Activated CD8-positive, alpha-beta T cell treated with anti-CD3 and anti-CD28 coated beads, Interleukin-2, amount 10 ng/mL, durations not matched to agents 7 days and 5 days (primary cell): ENCODE data around the gene SATB2. TPM values are rescaled to one million over a fixed set of nuclear protein-coding genes. Genes with fewer than 3 reads are reported as not detected.
A peak's percentile ranks its signal among the peaks of the same experiment; 100 is the strongest.

Experiments used
- ATAC-seq: fragments of 150-1000 bp; cut with Tn5 transposase; one replicate; pipeline ENCODE4 v1.10.0; 2021; ENCODE audit warnings: moderate library complexity
- CTCF ChIA-PET: fragments of 350-600 bp; sonication (Branson Sonifier 250); formaldehyde crosslinking; loops from one replicate; lab custom pipeline; 2021; ENCODE audit warnings: antibody characterized with exemption; lab: Charles Lee
- POLR2A ChIA-PET: fragments of 350-600 bp; sonication (Branson Sonifier 250); formaldehyde crosslinking; loops from one replicate; lab custom pipeline; 2021; ENCODE audit warnings: antibody characterized with exemption; lab: Charles Lee
- DNase-seq: peaks from one replicate; pipeline ENCODE4 v3.0.0-alpha.2; 2020
- H3K27ac Mint-ChIP-seq: one replicate; pipeline ENCODE4 v1.8.0; 2021; ENCODE audit warnings: mild to moderate bottlenecking, mixed read lengths
- H3K27me3 Mint-ChIP-seq: one replicate; pipeline ENCODE4 v1.8.0; 2021; ENCODE audit warnings: low read depth, mixed read lengths
- H3K36me3 Mint-ChIP-seq: one replicate; pipeline ENCODE4 v1.8.0; 2021; ENCODE audit warnings: low read depth, mixed read lengths
- H3K4me1 Mint-ChIP-seq: one replicate; pipeline ENCODE4 v1.8.0; 2021; ENCODE audit warnings: low read depth, mixed read lengths
- H3K4me3 Mint-ChIP-seq: one replicate; pipeline ENCODE4 v1.8.0; 2021; ENCODE audit warnings: mild to moderate bottlenecking, mixed read lengths
- H3K9me3 Mint-ChIP-seq: one replicate; pipeline ENCODE4 v1.8.0; 2022; ENCODE audit warnings: mixed read lengths; ENCODE audit not compliant: insufficient read depth
- total RNA-seq, 2 experiments: library from RNA; stranded (reverse); gene quantifications; one replicate each; pipeline ENCODE4 v1.2.3, GENCODE V29; 2021

SATB2 gene
- total RNA-seq, 2 experiments from 2014 or later: not detected

DNA sequence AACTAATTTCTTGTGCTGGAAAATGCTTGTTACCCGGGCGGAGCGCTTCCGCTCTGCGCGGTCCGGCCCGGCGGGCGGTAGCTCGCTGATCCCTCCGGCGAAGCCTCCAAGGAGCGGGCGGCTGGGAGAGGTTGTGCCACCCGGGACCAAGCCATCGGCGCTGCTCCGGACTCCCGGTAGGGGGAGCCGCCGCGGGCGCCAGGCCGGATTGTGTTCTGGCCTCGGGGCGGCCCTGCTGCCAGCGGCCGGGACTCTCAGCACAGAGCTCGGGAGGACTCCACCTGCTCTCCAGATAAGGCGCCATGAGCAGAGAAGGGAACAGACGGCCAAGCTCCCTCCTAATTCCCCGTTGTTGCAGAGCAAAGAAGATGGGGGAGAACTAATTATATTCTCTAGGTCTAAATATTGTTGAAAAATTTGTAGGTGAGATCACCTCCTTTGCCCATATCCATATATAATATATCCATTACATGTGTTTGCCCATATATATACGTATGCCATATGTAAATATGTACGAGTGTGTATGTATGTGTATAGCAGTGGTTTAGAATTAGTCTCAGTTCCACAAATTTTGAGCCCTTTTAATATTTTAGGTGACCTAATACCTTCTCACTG is 13.8 kb upstream of the SATB2 start:
- peak; percentile 68 for ATAC-seq
- DNase-seq: no peak
- no peaks in the 10 kb centered on the region for H3K36me3 Mint-ChIP-seq
- ChIA-PET CTCF (interaction anchor here (1.0 kb wide), 2 partner anchors 12 to 14 kb away, joined by 3 read pairs; no protein-coding TSS in a partner anchor), POLR2A (no interaction called here)
- peaks cover 69% of the 10 kb centered on the region for H3K27me3 Mint-ChIP-seq
- H3K27ac Mint-ChIP-seq: no peak overlapping the region
- H3K4me1 Mint-ChIP-seq: peaks cover 6% of the 10 kb centered on the region
- H3K4me3 Mint-ChIP-seq: no peak overlapping the region
- no peaks in the 10 kb centered on the region for H3K9me3 Mint-ChIP-seq

- no peaks in the 10 kb centered on the region for H3K36me3 Mint-ChIP-seq
- no peak for DNase-seq
Observed at GRCh38 chr2:199470672-199471442, 13.1 kb upstream of the SATB2 start.

DNA sequence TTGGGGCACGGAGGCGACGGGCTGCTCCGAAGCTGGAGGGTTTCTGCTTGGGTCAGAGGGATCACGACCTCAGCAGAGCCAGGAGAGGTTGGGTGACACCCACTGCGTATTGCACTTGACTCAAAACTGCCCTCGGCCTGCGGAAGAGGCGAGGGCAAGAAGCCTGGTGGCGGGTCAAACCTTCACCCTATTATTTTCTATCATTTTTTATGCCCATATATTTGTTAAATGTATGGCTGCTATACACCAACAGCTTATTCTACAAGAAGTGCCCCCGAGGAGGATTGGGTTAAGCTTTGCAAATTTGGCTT is 12.6 kb upstream of the SATB2 start:
- POLR2A ChIA-PET: no interaction called here
- CTCF ChIA-PET: interaction anchor here (1.1 to 1.4 kb wide), 3 partner anchors 13 to 18 kb away, joined by 3 to 6 read pairs (median 3); no protein-coding TSS in a partner anchor
- Mint-ChIP-seq H3K9me3 (no peaks in the 10 kb centered on the region), H3K4me3 (no peak overlapping the region), H3K27ac (no peak overlapping the region), H3K27me3 (peaks cover 79% of the 10 kb centered on the region), H3K36me3 (no peaks in the 10 kb centered on the region), H3K4me1 (peaks cover 6% of the 10 kb centered on the region)
- ATAC-seq: no peak
- DNase-seq: no peak

More at GRCh38 chr2:199470672-199471442, 13.1 kb upstream of the SATB2 start:
- no peak overlapping the region for H3K4me3 Mint-ChIP-seq
- H3K27ac Mint-ChIP-seq: no peak overlapping the region
- H3K27me3 Mint-ChIP-seq: peaks cover 74% of the 10 kb centered on the region
- H3K4me1 Mint-ChIP-seq: peaks cover 6% of the 10 kb centered on the region
- ATAC-seq: no peak
- ChIA-PET CTCF (interaction anchor here (1.1 to 1.4 kb wide), 3 partner anchors 12 to 18 kb away, joined by 3 to 6 read pairs (median 3); no protein-coding TSS in a partner anchor), POLR2A (no interaction called here)
- no peaks in the 10 kb centered on the region for H3K9me3 Mint-ChIP-seq

- POLR2A ChIA-PET: no interaction called here
- no peak overlapping the region for H3K27ac Mint-ChIP-seq
- H3K36me3 Mint-ChIP-seq: peaks cover 4% of the 10 kb centered on the region
- no peak for ATAC-seq
- DNase-seq: no peak
- CTCF ChIA-PET: interaction anchor here (1.1 to 1.4 kb wide), 3 partner anchors 13 to 19 kb away, joined by 3 to 6 read pairs (median 3); no protein-coding TSS in a partner anchor
- no peaks in the 10 kb centered on the region for H3K9me3 Mint-ChIP-seq
- peaks cover 8% of the 10 kb centered on the region for H3K4me1 Mint-ChIP-seq
- no peak overlapping the region for H3K4me3 Mint-ChIP-seq
- H3K27me3 Mint-ChIP-seq: peaks cover 82% of the 10 kb centered on the region
Observed at GRCh38 chr2:199469514-199470360, 12.0 kb upstream of the SATB2 start.

DNA sequence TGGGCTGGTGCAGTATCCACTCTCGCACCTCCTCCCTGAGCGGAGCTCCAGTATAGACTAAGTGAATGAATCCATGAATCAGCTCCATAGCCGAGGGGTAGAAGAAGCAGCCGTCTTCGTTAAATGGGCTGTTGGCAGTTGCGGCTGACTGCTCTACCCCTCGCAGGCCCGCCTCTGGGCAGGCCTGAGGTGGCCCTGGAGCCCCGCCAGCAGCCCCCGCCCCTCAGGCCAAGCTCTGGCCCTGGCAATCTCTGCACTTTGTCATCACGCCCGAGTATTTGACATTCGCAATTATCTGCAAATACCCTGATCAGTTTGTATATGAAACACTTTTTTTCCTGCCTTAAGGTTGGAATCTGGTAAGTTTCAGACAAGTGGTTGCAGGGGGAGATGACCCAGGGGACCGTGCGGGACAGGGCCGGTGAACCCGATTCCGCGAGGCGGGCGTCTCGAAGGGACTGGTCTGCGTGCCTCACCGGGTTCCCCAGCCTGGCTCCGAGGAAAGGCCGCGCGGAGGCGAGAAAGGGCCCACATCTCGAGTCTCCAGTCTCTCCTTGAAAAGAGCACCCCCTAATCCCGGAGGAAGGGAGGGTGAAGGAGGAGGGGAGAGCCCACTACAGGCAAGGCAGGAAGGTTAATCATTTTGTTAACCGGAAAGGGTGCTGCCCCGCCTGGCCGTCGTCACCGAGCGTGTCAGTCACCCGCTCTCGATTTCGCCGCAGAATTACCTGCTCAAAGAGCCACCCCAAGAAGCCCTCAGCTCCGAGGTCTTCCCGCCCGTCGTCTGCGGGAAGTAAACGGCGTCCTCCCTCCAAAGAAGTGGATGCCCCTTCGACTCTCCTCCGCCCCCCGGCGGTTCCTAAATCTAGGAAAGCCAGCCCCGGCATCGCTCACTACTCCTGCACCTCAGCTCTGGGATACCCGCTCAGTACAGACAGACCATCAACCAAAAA is 11.1 kb upstream of the SATB2 start:
- Mint-ChIP-seq H3K36me3 (peaks cover 4% of the 10 kb centered on the region), H3K9me3 (no peaks in the 10 kb centered on the region), H3K27ac (no peak overlapping the region), H3K4me1 (peaks cover 9% of the 10 kb centered on the region), H3K27me3 (peaks cover 78% of the 10 kb centered on the region), H3K4me3 (no peak overlapping the region)
- DNase-seq (no peak), ATAC-seq (no peak)
- CTCF ChIA-PET: interaction anchor here (0.8 to 1.4 kb wide), 2 partner anchors 9 to 20 kb away, joined by 3 to 6 read pairs; no protein-coding TSS in a partner anchor
- POLR2A ChIA-PET: no interaction called here

GRCh38 chr2:199467066-199467822 is 9.5 kb upstream of the SATB2 start:
- Mint-ChIP-seq H3K27me3 (peaks cover 81% of the 10 kb centered on the region), H3K9me3 (no peaks in the 10 kb centered on the region), H3K4me3 (no peak overlapping the region), H3K4me1 (peaks cover 14% of the 10 kb centered on the region), H3K36me3 (peaks cover 4% of the 10 kb centered on the region), H3K27ac (no peak overlapping the region)
- DNase-seq: no peak
- ChIA-PET POLR2A (no interaction called here), CTCF (interaction anchor here (1.1 kb wide), 1 partner anchor 15 kb away, joined by 3 read pairs; no protein-coding TSS in a partner anchor)
- no peak for ATAC-seq

DNA sequence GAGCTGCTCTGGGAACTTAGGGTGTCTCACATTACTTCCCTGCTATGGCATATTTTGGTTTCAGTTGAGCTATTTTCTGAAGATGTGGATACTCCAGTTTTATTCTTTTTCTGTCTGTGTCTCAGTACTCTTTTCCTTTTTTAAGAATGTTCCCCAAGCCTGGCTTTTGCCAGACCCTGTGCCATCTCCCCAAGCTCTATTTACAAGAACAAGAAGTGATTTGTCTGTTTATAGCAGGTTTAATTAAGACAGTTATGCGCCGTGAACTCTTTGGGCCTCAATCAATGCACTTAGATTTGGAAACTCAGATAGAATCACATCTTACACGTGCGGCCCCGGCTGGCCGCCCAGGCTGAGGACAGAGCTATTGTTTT is 8.9 kb upstream of the SATB2 start:
- Mint-ChIP-seq H3K36me3 (peaks cover 4% of the 10 kb centered on the region), H3K27me3 (peaks cover 78% of the 10 kb centered on the region), H3K9me3 (no peaks in the 10 kb centered on the region), H3K27ac (no peak overlapping the region), H3K4me3 (no peak overlapping the region), H3K4me1 (peaks cover 14% of the 10 kb centered on the region)
- CTCF ChIA-PET: interaction anchor here (1.1 kb wide), 1 partner anchor 14 kb away, joined by 3 read pairs; no protein-coding TSS in a partner anchor
- DNase-seq (no peak), ATAC-seq (no peak)
- POLR2A ChIA-PET: no interaction called here

DNA sequence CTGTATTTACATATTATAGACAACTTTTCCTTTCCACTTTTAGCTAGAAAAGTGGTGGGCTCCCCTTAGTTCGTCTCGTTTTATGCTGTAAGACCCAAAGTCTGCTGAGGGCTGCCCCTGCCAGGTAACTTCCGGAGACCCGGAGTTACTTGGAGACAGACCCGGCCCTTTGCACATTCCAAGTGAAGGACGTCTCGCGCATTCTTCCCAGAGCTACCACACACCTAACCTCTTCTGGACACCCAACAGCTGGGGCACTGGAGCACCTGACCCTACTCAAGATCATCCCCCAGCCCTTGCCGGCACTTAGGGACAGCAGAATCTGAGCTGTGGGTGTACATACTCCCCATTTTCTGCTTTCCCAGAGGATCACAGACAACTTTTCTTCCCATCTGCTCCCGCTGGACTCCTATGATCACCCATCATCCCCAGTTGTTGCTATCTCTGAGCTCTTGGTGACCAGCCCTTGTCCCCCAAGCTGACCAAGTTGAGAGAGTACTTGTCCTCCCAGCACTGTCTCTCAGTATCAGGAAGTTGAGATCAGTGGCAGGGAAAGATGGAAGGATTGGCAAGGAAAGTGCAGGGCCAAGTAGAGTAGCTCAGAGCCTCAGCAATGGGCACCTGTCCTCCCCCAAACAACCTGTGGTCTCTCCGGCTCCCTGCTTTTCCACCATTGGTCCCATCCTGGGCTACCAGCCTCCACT is 8.4 kb upstream of the SATB2 start:
- Mint-ChIP-seq H3K4me3 (no peak overlapping the region), H3K36me3 (peaks cover 4% of the 10 kb centered on the region), H3K27ac (no peak overlapping the region), H3K9me3 (no peaks in the 10 kb centered on the region), H3K27me3 (peaks cover 79% of the 10 kb centered on the region), H3K4me1 (peaks cover 14% of the 10 kb centered on the region)
- ATAC-seq: no peak
- no peak for DNase-seq
- ChIA-PET CTCF (interaction anchor here (1.1 kb wide), 1 partner anchor 13 kb away, joined by 3 read pairs; no protein-coding TSS in a partner anchor), POLR2A (no interaction called here)

- DNase-seq: no peak
- H3K4me3 Mint-ChIP-seq: no peak overlapping the region
- no peak for ATAC-seq
- peaks cover 14% of the 10 kb centered on the region for H3K4me1 Mint-ChIP-seq
- no peak overlapping the region for H3K27ac Mint-ChIP-seq
- H3K36me3 Mint-ChIP-seq: peaks cover 6% of the 10 kb centered on the region
- ChIA-PET POLR2A (no interaction called here), CTCF (no interaction called here)
- peaks cover 80% of the 10 kb centered on the region for H3K27me3 Mint-ChIP-seq
- H3K9me3 Mint-ChIP-seq: no peaks in the 10 kb centered on the region
Observed at GRCh38 chr2:199465390-199465789, 7.7 kb upstream of the SATB2 start.
